WTC11 (cell line): ENCODE measurements around the gene ZNF341. TPM values are rescaled to one million over a fixed set of nuclear protein-coding genes. Genes with fewer than 3 reads are reported as not detected.

Experiments used
- ETV6 ChIP-seq: sonication (generic); formaldehyde crosslinking; IDR thresholded peaks from 2 replicates; pipeline ENCODE4 v1.8.1; 2022; ENCODE audit warnings: mild to moderate bottlenecking, missing genetic modification reagents
- SMAD4 ChIP-seq: sonication (generic); formaldehyde crosslinking; IDR thresholded peaks from 2 replicates; pipeline ENCODE4 v1.8.0; 2022; ENCODE audit warnings: mild to moderate bottlenecking, missing genetic modification reagents
- TEAD4 ChIP-seq: sonication (generic); formaldehyde crosslinking; IDR thresholded peaks from 2 replicates; pipeline ENCODE4 v1.8.0; 2022; ENCODE audit warnings: mild to moderate bottlenecking, missing genetic modification reagents
- ZNF219 ChIP-seq: sonication (generic); formaldehyde crosslinking; IDR thresholded peaks from 2 replicates; pipeline ENCODE4 v1.8.0; 2023; ENCODE audit warnings: missing genetic modification reagents, mild to moderate bottlenecking, borderline replicate concordance
- total RNA-seq: library from RNA; stranded (reverse); gene quantifications from 3 replicates; pipeline ENCODE4 v1.2.3, GENCODE V29; 2021
- TF ChIP-seq, protein P1 (sequence below): sonication (generic); formaldehyde crosslinking; IDR thresholded peaks from 2 replicates; pipeline ENCODE4 v1.8.1; 2023; ENCODE audit warnings: mild to moderate bottlenecking, missing genetic modification reagents, moderate library complexity
- TF ChIP-seq, protein P2 (sequence below): sonication (generic); formaldehyde crosslinking; IDR thresholded peaks from 2 replicates; pipeline ENCODE4 v1.8.0; 2023; ENCODE audit warnings: missing genetic modification reagents, mild to moderate bottlenecking, borderline replicate concordance
- TF ChIP-seq, protein P3 (sequence below): fragments of 200-600 bp; IDR thresholded peaks from 2 replicates; pipeline ENCODE4 v1.8.0; 2022; ENCODE audit warnings: antibody characterized with exemption

The ZNF341 gene
- total RNA-seq, 1 experiment from 2014 or later: 9.6 TPM

DNA sequence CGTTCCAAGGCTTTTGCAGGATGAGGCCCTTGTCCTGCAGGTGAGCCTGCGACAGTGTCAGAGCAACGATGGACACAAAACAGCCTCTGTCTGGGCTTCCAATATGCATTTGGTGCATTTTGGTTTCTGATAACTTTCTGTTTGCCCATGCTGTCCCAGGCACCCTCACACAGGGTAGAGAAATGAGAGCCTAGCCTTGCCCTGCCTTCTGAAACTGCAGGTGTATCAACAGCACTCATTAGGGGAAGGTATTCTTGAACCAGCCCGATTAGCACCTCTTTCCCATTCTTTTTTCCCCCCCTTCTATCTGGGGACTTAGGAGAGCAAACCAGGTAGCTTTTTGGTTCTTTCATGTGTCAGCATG is 109.6 kb downstream of the ZNF341 start (continued):
- TF ChIP-seq SMAD4: no peak
- TF ChIP-seq, protein P1, sequence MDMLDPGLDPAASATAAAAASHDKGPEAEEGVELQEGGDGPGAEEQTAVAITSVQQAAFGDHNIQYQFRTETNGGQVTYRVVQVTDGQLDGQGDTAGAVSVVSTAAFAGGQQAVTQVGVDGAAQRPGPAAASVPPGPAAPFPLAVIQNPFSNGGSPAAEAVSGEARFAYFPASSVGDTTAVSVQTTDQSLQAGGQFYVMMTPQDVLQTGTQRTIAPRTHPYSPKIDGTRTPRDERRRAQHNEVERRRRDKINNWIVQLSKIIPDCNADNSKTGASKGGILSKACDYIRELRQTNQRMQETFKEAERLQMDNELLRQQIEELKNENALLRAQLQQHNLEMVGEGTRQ (CRISPR knock-in tag): no peak
- no peak for TF ChIP-seq ETV6
- TF ChIP-seq, protein P2, sequence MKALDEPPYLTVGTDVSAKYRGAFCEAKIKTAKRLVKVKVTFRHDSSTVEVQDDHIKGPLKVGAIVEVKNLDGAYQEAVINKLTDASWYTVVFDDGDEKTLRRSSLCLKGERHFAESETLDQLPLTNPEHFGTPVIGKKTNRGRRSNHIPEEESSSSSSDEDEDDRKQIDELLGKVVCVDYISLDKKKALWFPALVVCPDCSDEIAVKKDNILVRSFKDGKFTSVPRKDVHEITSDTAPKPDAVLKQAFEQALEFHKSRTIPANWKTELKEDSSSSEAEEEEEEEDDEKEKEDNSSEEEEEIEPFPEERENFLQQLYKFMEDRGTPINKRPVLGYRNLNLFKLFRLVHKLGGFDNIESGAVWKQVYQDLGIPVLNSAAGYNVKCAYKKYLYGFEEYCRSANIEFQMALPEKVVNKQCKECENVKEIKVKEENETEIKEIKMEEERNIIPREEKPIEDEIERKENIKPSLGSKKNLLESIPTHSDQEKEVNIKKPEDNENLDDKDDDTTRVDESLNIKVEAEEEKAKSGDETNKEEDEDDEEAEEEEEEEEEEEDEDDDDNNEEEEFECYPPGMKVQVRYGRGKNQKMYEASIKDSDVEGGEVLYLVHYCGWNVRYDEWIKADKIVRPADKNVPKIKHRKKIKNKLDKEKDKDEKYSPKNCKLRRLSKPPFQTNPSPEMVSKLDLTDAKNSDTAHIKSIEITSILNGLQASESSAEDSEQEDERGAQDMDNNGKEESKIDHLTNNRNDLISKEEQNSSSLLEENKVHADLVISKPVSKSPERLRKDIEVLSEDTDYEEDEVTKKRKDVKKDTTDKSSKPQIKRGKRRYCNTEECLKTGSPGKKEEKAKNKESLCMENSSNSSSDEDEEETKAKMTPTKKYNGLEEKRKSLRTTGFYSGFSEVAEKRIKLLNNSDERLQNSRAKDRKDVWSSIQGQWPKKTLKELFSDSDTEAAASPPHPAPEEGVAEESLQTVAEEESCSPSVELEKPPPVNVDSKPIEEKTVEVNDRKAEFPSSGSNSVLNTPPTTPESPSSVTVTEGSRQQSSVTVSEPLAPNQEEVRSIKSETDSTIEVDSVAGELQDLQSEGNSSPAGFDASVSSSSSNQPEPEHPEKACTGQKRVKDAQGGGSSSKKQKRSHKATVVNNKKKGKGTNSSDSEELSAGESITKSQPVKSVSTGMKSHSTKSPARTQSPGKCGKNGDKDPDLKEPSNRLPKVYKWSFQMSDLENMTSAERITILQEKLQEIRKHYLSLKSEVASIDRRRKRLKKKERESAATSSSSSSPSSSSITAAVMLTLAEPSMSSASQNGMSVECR (CRISPR knock-in tag): no peak
- TF ChIP-seq, protein P3, sequence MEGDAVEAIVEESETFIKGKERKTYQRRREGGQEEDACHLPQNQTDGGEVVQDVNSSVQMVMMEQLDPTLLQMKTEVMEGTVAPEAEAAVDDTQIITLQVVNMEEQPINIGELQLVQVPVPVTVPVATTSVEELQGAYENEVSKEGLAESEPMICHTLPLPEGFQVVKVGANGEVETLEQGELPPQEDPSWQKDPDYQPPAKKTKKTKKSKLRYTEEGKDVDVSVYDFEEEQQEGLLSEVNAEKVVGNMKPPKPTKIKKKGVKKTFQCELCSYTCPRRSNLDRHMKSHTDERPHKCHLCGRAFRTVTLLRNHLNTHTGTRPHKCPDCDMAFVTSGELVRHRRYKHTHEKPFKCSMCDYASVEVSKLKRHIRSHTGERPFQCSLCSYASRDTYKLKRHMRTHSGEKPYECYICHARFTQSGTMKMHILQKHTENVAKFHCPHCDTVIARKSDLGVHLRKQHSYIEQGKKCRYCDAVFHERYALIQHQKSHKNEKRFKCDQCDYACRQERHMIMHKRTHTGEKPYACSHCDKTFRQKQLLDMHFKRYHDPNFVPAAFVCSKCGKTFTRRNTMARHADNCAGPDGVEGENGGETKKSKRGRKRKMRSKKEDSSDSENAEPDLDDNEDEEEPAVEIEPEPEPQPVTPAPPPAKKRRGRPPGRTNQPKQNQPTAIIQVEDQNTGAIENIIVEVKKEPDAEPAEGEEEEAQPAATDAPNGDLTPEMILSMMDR: no peak
- TF ChIP-seq TEAD4 (CRISPR knock-in tag): no peak
- no peak for TF ChIP-seq ZNF219 (CRISPR knock-in tag)
- TF ChIP-seq, all 79 proteins: peak for 0

Other genes with a start within 250 kb of the ZNF341 start
- gene CBFA2T2, start 241.9 kb upstream of the ZNF341 start, total RNA-seq: 22.1 to 23.8 TPM (median 23.5 TPM) in 3 replicates
- gene C20orf144, start 69.7 kb upstream of the ZNF341 start, total RNA-seq: 0.09 to 0.21 TPM (median 0.14 TPM) in 3 replicates
- 1.3 to 1.9 TPM (median 1.5 TPM) in 3 replicates for gene ACTL10, start 65.1 kb upstream of the ZNF341 start, total RNA-seq
- 29.3 to 38.0 TPM (median 29.7 TPM) in 3 replicates for gene NECAB3, start 57.6 kb upstream of the ZNF341 start, total RNA-seq
- gene E2F1, start 45.6 kb upstream of the ZNF341 start, total RNA-seq: 34.2 to 44.2 TPM (median 34.5 TPM) in 3 replicates
- 3.3 to 6.0 TPM (median 5.8 TPM) in 3 replicates for gene PXMP4, start 11.7 kb upstream of the ZNF341 start, total RNA-seq
- gene CHMP4B, start 79.4 kb downstream of the ZNF341 start, total RNA-seq: 65.4 to 72.5 TPM (median 66.1 TPM) in 3 replicates